HepG2 (cell line): ENCODE results near the gene CBX2. TPM values are rescaled to one million over a fixed set of nuclear protein-coding genes. Genes with fewer than 3 reads are reported as not detected.

Source experiments
- ATF7 ChIP-seq, 2 experiments: fragments of 450-650 bp in 1 of 2; sonication (generic) in 1 of 2; formaldehyde crosslinking in 1 of 2; IDR thresholded peaks; 2 replicates each; pipeline versions ENCODE4 v1.4.0 to v1.6.1; 2016 to 2020; ENCODE audit warnings: antibody characterized with exemption in 1 of 2, mild to moderate bottlenecking in 1 of 2, missing genetic modification reagents in 1 of 2
- FOSL1 ChIP-seq: sonication (generic); formaldehyde crosslinking; IDR thresholded peaks from 2 replicates; pipeline ENCODE4 v1.9.0; 2021; ENCODE audit warnings: missing genetic modification reagents, borderline replicate concordance
- HNRNPH1 ChIP-seq: fragments of 200-400 bp; formaldehyde crosslinking; optimal IDR thresholded peaks from 2 replicates; pipeline ENCODE3; 2017; ENCODE audit warnings: mild to moderate bottlenecking, low read depth, low read length
- HNRNPUL1 ChIP-seq: fragments of 200-400 bp; formaldehyde crosslinking; IDR thresholded peaks from 2 replicates; pipeline ENCODE4 v1.6.1; 2017; ENCODE audit warnings: low read depth, mild to moderate bottlenecking, low read length, moderate library complexity
- KLF12 ChIP-seq: sonication (generic); formaldehyde crosslinking; IDR thresholded peaks from 2 replicates; pipeline ENCODE4 v1.4.0; 2020; ENCODE audit warnings: missing genetic modification reagents, borderline replicate concordance
- NR1H2 ChIP-seq: sonication (generic); formaldehyde crosslinking; IDR thresholded peaks from 2 replicates; pipeline ENCODE4 v1.8.1; 2022; ENCODE audit warnings: low read depth, missing genetic modification reagents, borderline replicate concordance
- POGZ ChIP-seq: sonication (generic); formaldehyde crosslinking; IDR thresholded peaks from 2 replicates; pipeline ENCODE4 v1.4.0; 2020; ENCODE audit warnings: mild to moderate bottlenecking, missing genetic modification reagents
- SIX1 ChIP-seq: sonication (generic); formaldehyde crosslinking; IDR thresholded peaks from 2 replicates; pipeline ENCODE4 v1.4.0; 2020; ENCODE audit warnings: missing genetic modification reagents, borderline replicate concordance
- SRY ChIP-seq: sonication (generic); formaldehyde crosslinking; IDR thresholded peaks from 2 replicates; pipeline ENCODE4 v1.8.0; 2022; ENCODE audit warnings: mild to moderate bottlenecking, missing genetic modification reagents
- TBX2 ChIP-seq: sonication (generic); formaldehyde crosslinking; IDR thresholded peaks from 2 replicates; pipeline ENCODE4 v1.5.0; 2020; ENCODE audit warnings: missing genetic modification reagents, mild to moderate bottlenecking, borderline replicate concordance
- ZNF17 ChIP-seq: sonication (generic); formaldehyde crosslinking; IDR thresholded peaks from 2 replicates; pipeline ENCODE4 v1.5.0; 2020; ENCODE audit warnings: mild to moderate bottlenecking, missing genetic modification reagents
- ZNF451 ChIP-seq: sonication (generic); formaldehyde crosslinking; IDR thresholded peaks from 2 replicates; pipeline ENCODE4 v1.5.0; 2020; ENCODE audit warnings: mild to moderate bottlenecking, missing genetic modification reagents
- ZNF468 ChIP-seq: sonication (generic); formaldehyde crosslinking; IDR thresholded peaks from 2 replicates; pipeline ENCODE4 v1.8.0; 2022; ENCODE audit warnings: mild to moderate bottlenecking, moderate library complexity, missing genetic modification reagents
- ZNF501 ChIP-seq: sonication (generic); formaldehyde crosslinking; IDR thresholded peaks from 2 replicates; pipeline ENCODE4 v1.5.1; 2020; ENCODE audit warnings: mild to moderate bottlenecking, moderate library complexity, missing genetic modification reagents
- ZNF672 ChIP-seq: sonication (generic); formaldehyde crosslinking; IDR thresholded peaks from 2 replicates; pipeline ENCODE4 v1.8.1; 2022; ENCODE audit warnings: missing genetic modification reagents
- polyA plus RNA-seq, 8 experiments: library from polyadenylated mRNA; depleted of rRNA in 3 of 8; stranded (reverse) in 7 of 8; unstranded in 1 of 8; fragments of >200 nt; fragmentation: Illumina TruSeq in 4 of 8; extraction: Trizol in 4 of 8; gene quantifications; 2 replicates each; pipeline versions ENCODE4 v1.2.1 to v1.2.3, GENCODE V29; 2011 to 2016; ENCODE audit warnings: low read depth in 4 of 8, missing spikeins in 1 of 8, mixed read lengths in 1 of 8; ENCODE audit not compliant: insufficient read depth in 1 of 8
- total RNA-seq, 5 experiments: library from RNA; depleted of rRNA; stranded (reverse); fragments of >200 nt; fragmentation: Illumina TruSeq; extraction: Trizol; gene quantifications; 2 replicates each; pipeline ENCODE4 v1.2.3, GENCODE V29; 2016; ENCODE audit warnings: low read depth in 1 of 5
- TF ChIP-seq, protein P1 (sequence below): sonication (generic); formaldehyde crosslinking; IDR thresholded peaks from 2 replicates; pipeline ENCODE4 v1.5.1; 2020; ENCODE audit warnings: missing genetic modification reagents, mild to moderate bottlenecking, borderline replicate concordance
- TF ChIP-seq, protein P2 (sequence below): sonication (generic); formaldehyde crosslinking; IDR thresholded peaks from 2 replicates; pipeline ENCODE4 v1.4.0; 2020; ENCODE audit warnings: low read depth, mild to moderate bottlenecking, missing genetic modification reagents
- TF ChIP-seq, protein P3 (sequence below): IDR thresholded peaks from 2 replicates; pipeline ENCODE4 v1.6.1; 2012; ENCODE audit warnings: low read depth, low read length, improper control_type of control experiment
- TF ChIP-seq, protein P4 (sequence below): IDR thresholded peaks from 2 replicates; pipeline ENCODE4 v1.6.1; 2016; ENCODE audit warnings: missing biosample characterization, missing genetic modification reagents, low read depth
- TF ChIP-seq, protein P5 (sequence below): sonication (generic); formaldehyde crosslinking; IDR thresholded peaks from 2 replicates; pipeline ENCODE4 v1.4.0; 2020; ENCODE audit warnings: mild to moderate bottlenecking, missing genetic modification reagents

The CBX2 gene
- total and polyA plus RNA-seq, 2 of the 13 experiments (the other 11 are each of a cell fraction or from before 2014, with no cell fraction given): 14.5 to 31.1 TPM

DNA sequence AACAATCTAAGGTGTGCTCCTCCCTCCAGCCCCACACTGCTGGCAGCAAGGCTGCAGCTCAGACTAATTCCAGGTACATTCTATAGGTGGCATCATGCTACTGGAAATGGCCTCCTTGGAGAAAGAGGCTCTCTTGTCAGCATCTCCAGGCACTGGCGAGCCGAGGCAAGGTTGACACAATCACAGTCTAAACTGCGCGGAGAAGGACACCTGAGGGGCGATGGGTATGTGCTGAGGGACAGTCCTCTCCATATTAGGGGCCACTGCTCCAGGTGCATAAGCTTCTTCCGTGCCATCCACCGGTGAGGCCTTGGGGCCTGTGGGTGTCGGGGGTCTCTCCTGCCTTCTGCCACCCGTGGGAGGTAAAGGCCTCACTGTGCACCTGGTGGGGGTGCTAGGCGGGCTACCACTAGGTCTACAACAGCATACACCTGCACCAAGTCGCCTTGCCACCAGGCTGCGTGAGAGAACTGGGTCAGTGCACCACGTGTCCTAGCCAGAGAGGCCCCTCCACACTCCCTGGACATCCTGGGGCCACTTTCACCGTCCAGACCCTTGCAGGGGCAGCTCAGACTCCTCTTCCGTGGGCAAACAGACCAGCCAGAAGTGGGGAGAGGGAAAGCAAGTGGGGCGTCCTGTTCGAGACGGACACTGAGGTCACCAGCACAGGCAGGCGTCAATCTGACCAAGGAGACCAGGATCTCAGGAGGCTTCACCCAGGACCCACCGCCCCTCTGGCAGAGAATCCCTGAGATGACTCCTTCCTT is 31.0 kb downstream of the CBX2 start (continued):
- TF ChIP-seq, protein P1, sequence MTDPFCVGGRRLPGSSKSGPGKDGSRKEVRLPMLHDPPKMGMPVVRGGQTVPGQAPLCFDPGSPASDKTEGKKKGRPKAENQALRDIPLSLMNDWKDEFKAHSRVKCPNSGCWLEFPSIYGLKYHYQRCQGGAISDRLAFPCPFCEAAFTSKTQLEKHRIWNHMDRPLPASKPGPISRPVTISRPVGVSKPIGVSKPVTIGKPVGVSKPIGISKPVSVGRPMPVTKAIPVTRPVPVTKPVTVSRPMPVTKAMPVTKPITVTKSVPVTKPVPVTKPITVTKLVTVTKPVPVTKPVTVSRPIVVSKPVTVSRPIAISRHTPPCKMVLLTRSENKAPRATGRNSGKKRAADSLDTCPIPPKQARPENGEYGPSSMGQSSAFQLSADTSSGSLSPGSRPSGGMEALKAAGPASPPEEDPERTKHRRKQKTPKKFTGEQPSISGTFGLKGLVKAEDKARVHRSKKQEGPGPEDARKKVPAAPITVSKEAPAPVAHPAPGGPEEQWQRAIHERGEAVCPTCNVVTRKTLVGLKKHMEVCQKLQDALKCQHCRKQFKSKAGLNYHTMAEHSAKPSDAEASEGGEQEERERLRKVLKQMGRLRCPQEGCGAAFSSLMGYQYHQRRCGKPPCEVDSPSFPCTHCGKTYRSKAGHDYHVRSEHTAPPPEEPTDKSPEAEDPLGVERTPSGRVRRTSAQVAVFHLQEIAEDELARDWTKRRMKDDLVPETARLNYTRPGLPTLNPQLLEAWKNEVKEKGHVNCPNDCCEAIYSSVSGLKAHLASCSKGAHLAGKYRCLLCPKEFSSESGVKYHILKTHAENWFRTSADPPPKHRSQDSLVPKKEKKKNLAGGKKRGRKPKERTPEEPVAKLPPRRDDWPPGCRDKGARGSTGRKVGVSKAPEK (CRISPR knock-in tag): no peak
- TF ChIP-seq ZNF501: peak; percentile 13; the same call in 1 of the 2 replicates
- TF ChIP-seq FOSL1: no peak
- TF ChIP-seq HNRNPH1: no peak
- TF ChIP-seq POGZ (CRISPR knock-in tag): no peak
- no peak for TF ChIP-seq TBX2 (CRISPR knock-in tag)
- no peak for TF ChIP-seq SIX1 (CRISPR knock-in tag)
- TF ChIP-seq, protein P2, sequence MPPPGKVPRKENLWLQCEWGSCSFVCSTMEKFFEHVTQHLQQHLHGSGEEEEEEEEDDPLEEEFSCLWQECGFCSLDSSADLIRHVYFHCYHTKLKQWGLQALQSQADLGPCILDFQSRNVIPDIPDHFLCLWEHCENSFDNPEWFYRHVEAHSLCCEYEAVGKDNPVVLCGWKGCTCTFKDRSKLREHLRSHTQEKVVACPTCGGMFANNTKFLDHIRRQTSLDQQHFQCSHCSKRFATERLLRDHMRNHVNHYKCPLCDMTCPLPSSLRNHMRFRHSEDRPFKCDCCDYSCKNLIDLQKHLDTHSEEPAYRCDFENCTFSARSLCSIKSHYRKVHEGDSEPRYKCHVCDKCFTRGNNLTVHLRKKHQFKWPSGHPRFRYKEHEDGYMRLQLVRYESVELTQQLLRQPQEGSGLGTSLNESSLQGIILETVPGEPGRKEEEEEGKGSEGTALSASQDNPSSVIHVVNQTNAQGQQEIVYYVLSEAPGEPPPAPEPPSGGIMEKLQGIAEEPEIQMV (CRISPR knock-in tag): no peak
- TF ChIP-seq ATF7 (IDR thresholded peaks at IDR 0.05): no peak
- peak; percentile 22; the same call in 1 of the 2 replicates for TF ChIP-seq ATF7 (CRISPR knock-in tag; IDR thresholded peaks at IDR 0.05)
- TF ChIP-seq ZNF468 (CRISPR knock-in tag): no peak
- TF ChIP-seq, protein P3, sequence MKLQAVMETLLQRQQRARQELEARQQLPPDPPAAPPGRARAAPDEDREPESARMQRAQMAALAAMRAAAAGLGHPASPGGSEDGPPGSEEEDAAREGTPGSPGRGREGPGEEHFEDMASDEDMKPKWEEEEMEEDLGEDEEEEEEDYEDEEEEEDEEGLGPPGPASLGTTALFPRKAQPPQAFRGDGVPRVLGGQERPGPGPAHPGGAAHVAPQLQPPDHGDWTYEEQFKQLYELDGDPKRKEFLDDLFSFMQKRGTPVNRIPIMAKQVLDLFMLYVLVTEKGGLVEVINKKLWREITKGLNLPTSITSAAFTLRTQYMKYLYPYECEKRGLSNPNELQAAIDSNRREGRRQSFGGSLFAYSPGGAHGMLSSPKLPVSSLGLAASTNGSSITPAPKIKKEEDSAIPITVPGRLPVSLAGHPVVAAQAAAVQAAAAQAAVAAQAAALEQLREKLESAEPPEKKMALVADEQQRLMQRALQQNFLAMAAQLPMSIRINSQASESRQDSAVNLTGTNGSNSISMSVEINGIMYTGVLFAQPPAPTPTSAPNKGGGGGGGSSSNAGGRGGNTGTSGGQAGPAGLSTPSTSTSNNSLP: no peak
- TF ChIP-seq, protein P4, sequence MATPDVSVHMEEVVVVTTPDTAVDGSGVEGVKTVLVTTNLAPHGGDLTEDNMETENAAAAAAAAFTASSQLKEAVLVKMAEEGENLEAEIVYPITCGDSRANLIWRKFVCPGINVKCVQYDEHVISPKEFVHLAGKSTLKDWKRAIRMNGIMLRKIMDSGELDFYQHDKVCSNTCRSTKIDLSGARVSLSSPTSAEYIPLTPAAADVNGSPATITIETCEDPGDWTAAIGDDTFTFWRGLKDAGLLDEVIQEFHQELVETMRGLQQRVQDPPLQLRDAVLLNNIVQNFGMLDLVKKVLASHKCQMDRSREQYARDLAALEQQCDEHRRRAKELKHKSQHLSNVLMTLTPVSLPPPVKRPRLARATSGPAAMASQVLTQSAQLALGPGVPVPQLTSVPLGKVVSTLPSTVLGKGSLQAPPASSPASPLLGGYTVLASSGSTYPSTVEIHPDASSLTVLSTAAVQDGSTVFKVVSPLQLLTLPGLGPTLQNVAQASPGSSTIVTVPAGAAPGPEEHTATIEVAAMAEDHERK (CRISPR knock-in tag): no peak
- TF ChIP-seq SRY: no peak
- no peak for TF ChIP-seq ZNF17 (CRISPR knock-in tag)
- TF ChIP-seq, protein P5, sequence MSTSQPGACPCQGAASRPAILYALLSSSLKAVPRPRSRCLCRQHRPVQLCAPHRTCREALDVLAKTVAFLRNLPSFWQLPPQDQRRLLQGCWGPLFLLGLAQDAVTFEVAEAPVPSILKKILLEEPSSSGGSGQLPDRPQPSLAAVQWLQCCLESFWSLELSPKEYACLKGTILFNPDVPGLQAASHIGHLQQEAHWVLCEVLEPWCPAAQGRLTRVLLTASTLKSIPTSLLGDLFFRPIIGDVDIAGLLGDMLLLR: no peak
- no peak for TF ChIP-seq ZNF672
- no peak for TF ChIP-seq HNRNPUL1
- no peak for TF ChIP-seq KLF12 (CRISPR knock-in tag)
- TF ChIP-seq ZNF451 (CRISPR knock-in tag): no peak
- TF ChIP-seq NR1H2 (CRISPR knock-in tag): no peak
